T-helper 2 cell (primary cell): Measurements from ENCODE around the gene DKK3.

Experiments
- DNase-seq, 5 experiments: peaks; one replicate each; pipeline versions ENCODE4 v3.0.0 to v3.0.0-alpha.2; 2012 to 2022

DKK3 gene

DNA sequence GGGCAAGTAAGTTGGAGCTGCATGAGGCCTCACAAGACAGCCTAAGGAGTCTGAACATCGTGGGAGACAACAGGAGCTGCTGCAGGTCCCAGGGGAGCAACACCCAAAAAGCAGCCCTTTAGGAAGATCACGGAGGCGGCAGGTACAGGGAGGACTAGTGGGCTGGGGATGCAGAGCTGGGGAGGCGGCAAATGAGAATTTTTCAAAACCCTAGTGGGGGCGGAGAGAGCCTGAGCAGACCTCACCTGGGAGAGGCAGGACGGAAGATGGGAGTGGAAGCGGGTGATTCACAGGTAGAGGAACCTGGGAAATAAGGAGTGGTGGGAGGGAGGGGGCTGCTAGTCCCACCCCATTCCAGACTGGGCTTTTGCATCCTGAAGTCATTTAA lies 42.1 kb downstream of the DKK3 start:
- DNase-seq: no peak

DNA sequence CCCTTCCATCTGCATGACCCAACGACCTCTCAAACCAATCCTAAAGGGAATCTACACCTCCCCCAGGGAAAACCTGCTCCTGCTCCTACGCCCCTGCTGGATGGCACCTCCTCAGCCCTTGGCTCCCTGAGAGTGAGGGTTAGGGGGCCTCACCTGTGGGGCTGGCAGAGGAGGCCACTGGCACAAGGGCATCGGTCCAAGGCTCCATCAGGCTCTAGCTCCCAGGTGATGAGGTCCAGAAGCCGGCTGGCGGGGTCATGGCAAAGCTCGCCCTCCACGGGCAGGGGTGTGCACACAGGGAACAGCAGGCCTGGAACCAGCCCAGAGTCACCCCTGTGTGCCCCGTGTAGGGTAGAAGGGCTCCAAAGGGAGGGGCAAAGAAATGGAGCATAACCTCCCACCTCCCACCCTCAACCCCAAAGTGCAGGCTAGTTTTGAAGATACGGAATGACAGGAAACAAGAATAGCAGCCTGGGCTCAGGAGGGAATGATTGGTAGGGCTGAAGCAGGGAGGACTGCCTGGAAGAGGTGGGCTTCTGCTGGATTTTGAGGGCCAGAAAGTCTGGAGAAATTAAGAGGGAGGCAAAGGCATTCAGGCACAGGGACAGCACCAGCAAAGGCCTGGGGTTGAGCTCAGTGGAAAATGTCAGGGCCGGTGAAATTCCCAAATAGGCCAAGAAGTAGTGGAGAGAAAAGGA lies 42.6 kb downstream of the DKK3 start:
- no peak for DNase-seq

DNA sequence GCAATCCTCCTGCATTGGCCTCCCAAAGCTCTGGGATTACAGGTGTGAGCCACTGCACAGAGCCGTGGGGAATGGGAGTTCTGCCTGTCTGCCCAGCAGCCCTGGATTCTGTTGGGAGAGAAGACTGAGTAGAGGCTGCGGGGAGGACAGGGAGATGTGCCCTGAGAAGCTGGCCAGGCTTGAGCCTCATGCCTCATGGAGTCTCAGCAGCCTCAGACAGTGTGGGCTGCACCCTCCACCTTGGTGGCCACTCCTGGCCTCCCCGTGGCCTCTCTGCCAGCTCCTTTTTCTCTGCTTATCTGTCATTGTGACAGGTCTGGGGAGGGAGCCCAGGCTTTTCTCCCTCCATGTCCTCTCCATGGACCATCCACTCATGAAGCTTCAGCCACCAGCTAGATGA lies 43.2 kb downstream of the DKK3 start:
- no peak for DNase-seq

DNA sequence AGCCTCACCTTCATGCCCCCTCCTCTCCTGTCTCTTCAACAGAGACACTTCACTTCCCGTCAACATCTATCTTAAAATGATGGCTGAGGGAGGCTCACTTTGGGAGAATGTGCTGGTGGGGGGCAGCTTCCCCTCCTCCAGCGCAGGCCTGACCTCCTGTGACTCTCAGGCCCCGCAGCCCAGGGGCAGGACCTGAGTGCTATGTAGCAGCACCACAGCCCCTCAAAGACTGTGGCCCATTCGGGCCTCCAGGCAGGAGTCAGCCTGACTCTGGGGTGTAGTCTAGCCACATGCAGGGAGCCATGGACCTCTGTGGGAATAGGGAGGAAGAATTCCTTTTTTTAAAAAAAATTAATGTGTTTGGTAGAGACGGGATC lies 43.7 kb downstream of the DKK3 start:
- DNase-seq: no peak

DNA sequence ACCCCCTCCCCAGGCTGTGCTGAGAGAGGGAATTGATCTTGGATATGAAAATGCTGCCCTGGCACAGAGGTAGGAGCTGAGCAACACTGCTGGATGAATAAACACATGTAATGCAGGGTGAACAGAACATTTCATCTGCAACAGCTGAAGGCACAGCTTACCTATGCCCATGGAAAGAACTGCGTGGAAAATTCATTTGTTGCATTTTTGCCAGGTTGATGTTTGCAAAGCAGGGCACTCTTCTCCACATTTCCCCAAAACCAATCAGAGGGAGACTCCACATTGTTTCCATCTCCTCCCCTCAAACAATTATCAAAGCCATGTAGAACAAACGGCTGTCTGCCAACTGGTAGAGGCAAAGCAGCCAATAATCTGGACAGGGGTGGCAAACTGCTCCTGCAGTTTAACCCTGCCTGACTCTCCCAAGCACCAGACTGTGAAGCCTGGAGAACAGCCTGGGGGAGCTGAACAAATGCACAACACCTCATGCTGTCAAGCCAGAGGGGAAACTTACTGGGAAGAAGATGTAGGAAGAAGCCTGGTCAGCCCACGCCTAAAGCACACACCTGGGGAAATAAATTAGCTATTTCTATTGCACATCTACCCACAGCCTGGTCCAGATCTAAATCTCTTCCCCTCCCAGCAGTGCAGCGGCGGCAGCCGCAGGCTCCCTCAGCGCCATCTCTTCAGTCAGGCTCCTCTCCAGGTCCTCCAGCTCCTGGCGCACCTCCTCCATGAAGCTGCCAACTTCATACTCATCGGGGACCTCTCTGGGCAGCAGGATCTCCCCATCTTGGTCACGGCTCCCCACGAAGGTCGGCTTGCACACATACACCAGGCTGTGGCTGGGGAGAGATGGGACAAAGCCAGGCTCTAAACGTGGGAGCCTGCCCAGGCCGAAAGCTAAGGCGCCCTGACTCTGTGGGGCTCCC lies 44.3 kb downstream of the DKK3 start:
- no peak for DNase-seq

DNA sequence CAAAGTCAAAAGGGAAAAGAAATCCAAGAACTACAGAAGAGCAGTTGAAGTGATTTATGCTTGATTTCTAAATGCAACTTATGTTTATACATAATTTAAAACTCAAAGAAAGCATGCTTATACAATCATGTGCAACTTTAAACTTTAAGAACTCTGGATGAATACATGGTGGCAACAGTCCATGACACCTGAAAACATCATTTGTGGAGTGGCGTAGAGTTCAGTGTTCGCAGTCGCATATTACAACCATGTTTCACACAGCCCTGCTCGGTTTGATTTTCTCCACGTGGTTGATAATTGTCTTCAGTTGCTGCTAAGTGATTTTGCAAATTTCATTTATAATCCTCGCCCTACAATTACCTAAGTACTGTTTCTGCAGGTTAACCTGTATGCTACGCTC lies 45.4 kb downstream of the DKK3 start:
- no peak for DNase-seq

DNA sequence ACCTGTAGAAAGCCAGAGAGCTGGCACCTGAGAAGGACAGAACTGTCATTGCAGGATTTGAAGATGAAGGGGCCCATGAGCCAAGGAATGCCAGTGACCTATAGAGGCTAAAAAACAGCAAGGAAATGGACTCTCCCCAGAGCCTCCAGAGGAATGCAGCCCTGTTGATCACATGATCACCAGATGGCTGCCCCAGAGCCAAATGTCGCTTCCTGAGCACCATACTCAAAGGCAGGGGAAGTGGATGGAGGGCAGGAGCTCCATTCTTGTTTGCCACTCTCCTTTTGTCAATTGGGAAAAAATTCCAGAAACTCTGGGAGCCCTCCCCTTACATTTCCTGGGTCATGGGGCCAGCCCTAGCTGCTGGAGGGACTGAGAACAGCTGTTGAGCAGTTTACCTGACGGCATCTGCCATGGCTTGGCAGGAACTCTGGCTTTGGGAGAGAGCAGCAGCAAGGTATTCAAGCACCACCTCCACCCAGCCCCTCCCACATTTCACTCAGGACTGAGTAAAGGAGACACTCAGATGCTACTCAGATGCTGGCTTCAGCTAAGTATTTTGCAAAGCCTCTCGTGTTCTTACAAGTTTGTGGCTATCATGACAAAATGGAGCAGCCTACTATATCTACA lies 46.9 kb downstream of the DKK3 start:
- no peak for DNase-seq

DNA sequence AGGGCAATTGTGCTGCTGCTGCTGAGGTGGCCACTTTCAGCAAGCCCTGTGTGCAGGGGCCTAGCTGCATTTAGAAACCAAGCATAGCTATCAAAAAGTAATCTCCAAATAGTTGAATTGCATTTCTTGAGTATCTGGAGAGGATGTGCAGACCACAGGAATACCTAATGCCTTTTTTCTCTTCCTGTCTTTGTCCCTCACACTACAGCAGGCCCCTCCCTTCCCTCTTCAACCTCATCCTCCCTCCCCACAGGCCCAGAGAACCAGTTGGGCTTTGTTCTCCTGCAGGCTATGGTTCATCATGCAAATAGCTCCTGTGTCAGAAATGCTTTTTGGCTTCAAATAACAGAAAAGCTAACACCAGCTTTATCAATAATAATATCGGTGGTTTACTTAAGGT lies 47.7 kb downstream of the DKK3 start:
- peak in 2 of 5 experiments; percentile 30 to 78 for DNase-seq

DNA sequence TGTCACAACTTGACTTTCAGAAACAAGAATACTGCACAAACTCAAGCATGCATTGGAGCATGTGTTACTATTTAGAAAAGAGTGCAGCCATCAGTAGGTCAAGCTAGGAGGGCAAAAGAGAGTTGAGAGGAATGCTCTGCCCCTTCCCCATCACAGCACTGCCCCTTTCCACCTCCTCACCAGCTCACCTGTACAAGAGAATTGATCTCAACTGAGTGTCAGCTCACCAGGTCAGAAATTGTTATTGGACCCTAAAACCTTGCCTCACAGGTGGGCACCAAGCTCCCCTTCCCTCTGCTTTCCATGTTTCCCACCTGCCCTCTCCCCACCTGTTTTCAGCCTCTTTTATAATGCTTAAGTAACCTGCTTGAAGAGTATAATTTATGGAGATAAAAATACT lies 48.8 kb downstream of the DKK3 start:
- DNase-seq: no peak

DNA sequence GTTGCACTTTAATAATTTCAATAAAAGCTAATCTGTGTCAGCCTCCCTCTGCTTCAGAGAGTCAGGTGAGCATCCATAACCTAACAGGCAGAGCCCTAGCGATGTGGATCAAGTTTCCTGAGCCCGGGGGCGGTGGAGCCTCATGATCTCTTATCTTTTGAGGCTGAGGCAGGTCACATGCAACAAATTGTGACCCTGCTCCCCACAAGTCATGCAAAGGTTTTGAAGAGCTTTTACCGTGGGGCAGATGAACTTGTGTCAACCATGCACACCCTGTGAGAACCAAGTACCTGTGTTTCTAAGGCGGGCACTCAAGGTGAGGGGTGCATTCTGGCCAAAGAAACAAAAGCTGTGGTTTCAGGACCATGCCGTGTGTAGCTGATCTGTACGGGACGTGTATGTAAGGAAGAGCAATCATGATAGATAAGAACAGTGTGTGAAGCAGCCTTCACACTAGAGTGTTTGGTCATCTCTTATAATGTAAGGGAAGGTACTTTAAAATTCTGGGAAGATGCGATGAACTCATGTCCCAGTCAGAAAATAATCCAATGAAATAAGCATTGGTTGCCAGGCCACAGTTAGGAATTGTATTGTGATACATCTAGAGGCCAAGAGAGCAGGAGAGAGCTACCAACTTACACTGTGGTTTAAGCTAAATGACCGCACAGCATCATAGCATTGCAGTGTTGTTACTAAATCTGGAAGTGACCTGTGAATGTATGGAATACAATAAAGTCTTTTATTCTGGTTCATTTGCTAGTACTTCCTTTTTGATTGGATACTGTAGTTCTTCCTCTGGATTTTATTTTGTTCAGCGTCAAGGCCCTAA lies 49.8 kb downstream of the DKK3 start:
- peak in 1 of 5 experiments; percentile 9 for DNase-seq

DNA sequence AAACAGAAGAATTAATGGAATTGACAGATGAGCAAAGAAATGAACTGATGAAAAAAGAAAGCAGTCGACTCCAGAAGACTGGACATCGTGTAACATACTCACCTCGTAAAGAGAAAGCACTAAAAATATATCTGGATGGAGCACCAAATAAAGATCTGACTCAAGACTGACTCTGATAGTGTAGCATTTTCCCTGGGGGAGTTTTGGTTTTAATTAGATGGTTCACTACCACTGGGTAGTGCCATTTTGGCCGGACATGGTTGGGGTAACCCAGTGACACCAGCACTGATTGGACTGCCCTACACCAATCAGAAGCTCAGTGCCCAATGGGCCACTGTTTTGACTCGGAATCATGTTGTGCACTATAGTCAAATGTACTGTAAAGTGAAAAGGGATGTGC lies 52.4 kb downstream of the DKK3 start:
- no peak for DNase-seq

DNA sequence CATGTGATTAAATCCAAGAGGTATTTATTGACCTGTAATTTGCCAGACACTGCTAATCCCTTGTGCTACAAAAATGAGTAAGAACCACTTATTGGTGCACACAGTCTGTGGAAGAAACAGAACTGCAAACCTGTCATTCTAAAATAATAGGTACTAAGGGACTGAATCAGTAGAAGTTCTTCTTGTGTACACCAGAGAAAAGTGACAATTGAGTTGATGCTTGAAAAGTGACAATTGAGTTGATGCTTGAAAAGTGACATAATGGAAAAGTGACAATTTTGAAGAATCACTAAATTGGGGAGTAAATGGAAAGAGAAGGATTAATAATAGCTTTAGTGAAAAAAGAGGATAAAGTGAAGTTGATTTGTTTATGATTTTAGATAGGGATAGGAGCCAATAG lies 56.4 kb downstream of the DKK3 start:
- no peak for DNase-seq

DNA sequence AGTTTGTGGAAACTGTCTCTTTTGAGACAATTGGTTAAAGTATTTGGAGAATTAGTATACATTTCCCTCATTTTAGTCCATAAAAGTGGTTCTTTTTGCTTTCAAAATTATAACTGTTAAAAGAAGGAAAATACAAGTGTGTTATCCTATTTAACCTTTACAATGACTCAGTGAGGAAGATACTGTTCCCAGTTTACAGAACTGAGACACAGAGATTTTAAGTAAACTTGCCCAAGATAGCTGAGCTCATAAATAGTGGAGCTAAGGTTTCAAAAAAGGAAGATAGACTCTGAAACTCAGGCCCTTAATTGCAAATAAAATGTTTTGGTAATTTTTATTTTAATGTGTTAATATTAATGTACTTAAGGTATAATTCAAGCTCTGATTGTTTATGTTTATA lies 58.9 kb downstream of the DKK3 start:
- no peak for DNase-seq

DNA sequence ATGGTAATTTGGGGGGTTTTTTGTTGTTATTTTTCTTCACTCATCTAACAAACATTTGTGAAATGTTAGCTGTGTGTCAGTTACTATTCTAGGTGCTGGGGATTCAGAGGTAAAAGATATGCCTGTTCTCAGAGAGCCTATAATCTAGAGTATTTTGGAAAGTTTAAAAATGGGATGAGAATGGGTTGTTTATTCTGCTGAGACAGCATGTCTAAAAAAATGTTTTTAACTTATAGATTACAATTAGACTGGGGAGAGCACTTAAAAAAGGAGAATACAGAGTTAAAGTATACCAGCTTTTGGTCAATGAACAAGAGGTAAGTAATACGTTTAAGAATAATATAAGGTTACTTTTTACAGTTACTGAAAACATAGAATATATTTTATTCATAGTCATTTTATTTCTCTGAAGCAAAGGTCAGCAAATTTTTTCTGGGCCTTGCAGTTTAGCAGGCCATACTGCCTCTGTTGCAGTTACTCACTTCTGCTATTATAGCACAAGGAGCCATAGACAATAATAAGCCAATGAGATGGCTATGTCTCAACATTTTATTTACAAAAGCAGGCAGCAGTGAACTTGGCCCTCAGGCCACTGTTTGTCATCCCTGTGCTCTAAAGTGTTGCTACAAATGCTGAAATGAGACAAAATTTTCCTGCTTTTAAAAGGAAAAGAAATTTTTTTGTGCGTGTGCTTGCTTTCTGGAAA lies 60.0 kb downstream of the DKK3 start:
- DNase-seq: no peak

DNA sequence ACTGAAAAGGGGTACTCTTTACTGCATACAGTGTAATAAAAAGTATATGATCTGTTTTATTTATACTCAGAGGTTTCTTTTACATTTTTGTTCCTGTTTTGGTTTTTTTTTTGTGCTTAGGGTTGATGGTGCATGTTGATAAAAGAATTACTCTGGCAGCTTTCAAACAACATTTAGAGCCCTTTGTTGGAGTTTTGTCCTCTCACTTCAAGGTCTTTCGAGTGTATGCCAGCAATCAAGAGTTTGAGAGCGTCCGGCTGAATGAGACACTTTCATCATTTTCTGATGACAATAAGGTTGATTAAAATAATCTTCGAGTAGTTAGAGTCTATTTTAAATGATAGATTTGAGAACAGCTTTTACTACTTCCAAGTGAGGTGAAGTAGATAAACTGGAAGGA lies 60.6 kb downstream of the DKK3 start:
- no peak for DNase-seq

DNA sequence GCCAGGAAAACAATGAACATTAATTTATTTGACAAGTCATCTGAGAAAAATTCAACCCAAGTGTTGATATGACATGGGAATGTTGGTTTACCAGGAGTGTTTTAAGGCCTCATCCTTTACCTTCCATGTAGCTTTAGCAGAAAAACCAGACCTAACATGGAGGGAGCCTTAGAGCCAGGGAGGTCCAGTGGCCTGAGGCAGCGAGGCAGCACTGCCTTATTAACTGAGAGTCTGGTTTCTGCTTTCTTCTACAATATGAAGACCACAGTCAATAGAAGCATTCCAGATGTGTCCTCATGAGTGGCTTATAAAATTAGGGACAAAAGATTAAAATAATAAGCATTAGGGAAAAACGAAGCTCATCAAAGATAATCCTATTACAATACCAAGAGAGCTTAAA lies 61.5 kb downstream of the DKK3 start:
- DNase-seq: no peak

DNA sequence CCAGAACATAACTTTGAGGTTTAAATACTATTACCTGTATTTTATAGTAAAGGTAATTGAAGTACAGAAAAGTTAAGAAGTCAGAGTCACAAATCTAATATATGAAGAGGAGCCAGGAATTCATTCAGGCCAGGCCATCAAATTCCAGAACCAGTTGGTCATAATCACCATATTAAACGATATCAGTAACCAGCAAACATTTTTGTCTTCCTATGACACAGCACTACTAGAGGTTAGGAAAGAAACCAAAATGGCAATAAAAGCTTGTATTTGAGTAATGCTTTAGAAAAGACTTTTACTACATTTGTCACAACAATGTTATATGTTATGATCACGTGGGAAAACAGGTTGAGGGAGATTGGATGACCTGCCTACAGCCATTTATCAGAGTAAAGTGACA lies 62.2 kb downstream of the DKK3 start:
- no peak for DNase-seq

DNA sequence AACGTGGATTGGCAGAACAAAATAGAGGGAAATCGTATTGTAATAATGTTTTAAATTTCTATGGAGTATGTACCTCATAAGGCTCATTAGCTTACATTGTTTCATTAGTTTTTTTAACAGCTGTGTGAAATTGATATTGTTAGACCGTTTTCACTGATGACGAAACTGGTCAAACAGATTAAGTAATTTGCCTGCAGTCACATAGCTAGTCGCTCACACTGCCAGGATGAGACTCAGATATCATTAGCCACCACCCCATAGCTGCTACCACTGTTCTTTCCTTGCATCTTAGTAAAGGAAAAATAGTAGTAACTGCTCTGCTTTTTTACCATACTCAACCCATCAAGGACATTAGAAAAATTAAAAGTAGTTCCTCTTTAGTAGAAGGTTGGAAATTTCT lies 64.0 kb downstream of the DKK3 start:
- DNase-seq: no peak

DNA sequence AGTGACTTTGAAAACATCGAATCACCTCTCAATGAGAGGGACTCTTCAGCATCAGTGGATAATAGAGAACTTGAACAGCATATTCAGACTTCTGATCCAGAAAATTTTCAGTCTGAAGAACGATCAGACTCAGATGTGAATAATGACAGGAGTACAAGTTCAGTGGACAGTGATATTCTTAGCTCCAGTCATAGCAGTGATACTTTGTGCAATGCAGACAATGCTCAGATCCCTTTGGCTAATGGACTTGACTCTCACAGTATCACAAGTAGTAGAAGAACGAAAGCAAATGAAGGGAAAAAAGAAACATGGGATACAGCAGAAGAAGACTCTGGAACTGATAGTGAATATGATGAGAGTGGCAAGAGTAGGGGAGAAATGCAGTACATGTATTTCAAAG lies 65.8 kb downstream of the DKK3 start:
- no peak for DNase-seq

DNA sequence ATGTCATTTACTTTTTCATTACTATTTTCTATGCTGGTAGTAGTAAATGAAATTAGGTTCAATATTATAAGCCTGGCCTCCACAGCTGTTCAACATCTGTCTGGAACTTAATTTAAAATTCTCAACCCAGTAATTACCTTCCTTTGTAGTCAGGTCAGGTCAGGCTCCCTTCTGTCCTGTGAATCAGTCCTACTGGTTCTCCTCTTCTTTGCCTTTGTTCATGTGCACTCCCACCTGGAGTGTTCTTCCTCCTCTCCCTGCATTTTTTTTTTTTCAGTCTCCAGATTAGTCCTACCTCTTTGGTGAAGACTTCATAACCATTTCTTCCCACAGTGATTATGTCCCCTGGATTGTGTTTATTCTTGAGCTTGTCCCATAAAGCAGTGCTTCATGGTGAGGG lies 67.9 kb downstream of the DKK3 start:
- DNase-seq: no peak

DNA sequence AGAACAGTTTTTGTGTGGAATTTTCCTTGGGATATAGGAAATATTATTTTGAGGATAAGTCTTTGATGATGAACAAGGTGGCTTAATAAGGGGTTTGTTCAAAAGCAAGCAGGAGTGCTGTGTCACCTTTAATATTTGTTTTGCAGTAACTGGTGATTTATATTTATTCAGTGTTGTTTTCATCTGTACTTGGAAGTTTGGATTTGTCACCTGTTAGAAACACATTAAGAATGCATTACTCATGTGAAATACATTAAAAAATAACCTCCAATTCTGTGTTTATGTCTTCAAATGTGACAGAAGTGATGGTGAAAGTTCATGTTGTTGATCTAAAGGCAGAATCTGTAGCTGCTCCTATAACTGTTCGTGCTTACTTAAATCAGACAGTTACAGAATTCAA lies 70.5 kb downstream of the DKK3 start:
- no peak for DNase-seq

DNA sequence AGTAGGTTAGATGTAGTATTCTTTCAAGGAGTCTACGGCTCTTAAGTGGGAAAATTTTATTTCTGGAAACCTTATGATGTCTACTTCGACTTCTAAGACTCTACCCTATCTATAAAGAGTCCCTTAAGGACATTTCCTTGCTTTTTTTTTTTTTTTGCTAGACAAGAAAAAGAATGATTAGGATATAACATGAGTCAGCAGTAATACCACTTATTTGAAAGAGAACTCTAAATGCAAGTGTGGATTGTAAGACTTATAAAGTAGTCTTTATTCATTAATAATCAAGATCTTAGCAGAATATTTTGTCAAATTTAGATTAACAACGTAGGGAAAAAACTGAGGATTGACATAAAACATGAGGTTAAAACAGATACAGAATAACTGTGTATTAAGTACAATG lies 71.0 kb downstream of the DKK3 start:
- no peak for DNase-seq
